Endothelial cell (in vitro differentiated cells): ENCODE measurements around the gene COTL1. TPM values are rescaled to one million over a fixed set of nuclear protein-coding genes. Genes with fewer than 3 reads are reported as not detected.

Source experiments
- DNase-seq: peaks from one replicate; pipeline ENCODE4 v3.0.0; 2021; ENCODE audit warnings: low spot score
- H3K27ac Mint-ChIP-seq: one replicate; pipeline ENCODE4 v1.8.0; 2021; ENCODE audit warnings: mixed read lengths, inconsistent platforms; ENCODE audit not compliant: unreplicated experiment
- H3K27me3 Mint-ChIP-seq: one replicate; pipeline ENCODE4 v1.8.0; 2021; ENCODE audit warnings: mild to moderate bottlenecking, moderate library complexity, mixed read lengths, inconsistent platforms; ENCODE audit not compliant: unreplicated experiment
- H3K36me3 Mint-ChIP-seq: one replicate; pipeline ENCODE4 v1.8.0; 2021; ENCODE audit warnings: mild to moderate bottlenecking, low read depth, mixed read lengths, inconsistent platforms; ENCODE audit not compliant: unreplicated experiment
- H3K4me1 Mint-ChIP-seq: one replicate; pipeline ENCODE4 v1.8.0; 2021; ENCODE audit warnings: mild to moderate bottlenecking, mixed read lengths, inconsistent platforms; ENCODE audit not compliant: unreplicated experiment
- H3K4me3 Mint-ChIP-seq: one replicate; pipeline ENCODE4 v1.8.0; 2021; ENCODE audit warnings: mild to moderate bottlenecking, mixed read lengths, inconsistent platforms; ENCODE audit not compliant: unreplicated experiment
- H3K9me3 Mint-ChIP-seq: one replicate; pipeline ENCODE4 v1.8.0; 2021; ENCODE audit warnings: mixed read lengths, inconsistent platforms; ENCODE audit not compliant: unreplicated experiment
- total RNA-seq: library from RNA; stranded (reverse); fragmentation: NEBNext Ultra II Directional; extraction: Animal tissue kit (Norgen Biotek cat#: 25700); gene quantifications from one replicate; pipeline ENCODE4 v1.2.1, GENCODE V29; 2021; ENCODE audit not compliant: unreplicated experiment
- TF ChIP-seq, protein P1 (sequence below): fragments of 200-600 bp; sonication (generic); IDR thresholded peaks from one replicate; pipeline ENCODE4 v1.5.0; 2021; ENCODE audit warnings: antibody characterized with exemption; ENCODE audit not compliant: unreplicated experiment

The COTL1 gene
- total RNA-seq, 1 donor from 2014 or later: 87.3 TPM

DNA sequence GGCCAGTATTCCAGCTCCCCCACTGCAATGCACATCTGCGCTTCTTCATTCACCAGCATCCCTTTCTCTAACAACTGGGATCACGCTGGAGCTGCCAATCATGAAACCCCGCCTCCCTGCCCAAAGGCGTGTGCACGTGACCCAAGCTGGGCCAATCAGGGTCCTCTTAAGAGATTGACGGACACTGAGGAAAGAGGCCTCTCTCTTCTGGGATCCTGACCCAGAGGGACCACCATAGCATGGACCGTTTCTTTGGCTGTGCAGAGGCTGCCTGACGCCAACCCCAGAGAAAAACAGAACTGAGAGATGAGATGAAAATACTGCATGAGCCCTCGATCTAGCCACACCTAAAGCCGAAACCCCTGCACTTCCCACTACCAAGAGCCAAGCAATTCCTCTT lies 32.0 kb downstream of the COTL1 start:
- TF ChIP-seq, protein P1, sequence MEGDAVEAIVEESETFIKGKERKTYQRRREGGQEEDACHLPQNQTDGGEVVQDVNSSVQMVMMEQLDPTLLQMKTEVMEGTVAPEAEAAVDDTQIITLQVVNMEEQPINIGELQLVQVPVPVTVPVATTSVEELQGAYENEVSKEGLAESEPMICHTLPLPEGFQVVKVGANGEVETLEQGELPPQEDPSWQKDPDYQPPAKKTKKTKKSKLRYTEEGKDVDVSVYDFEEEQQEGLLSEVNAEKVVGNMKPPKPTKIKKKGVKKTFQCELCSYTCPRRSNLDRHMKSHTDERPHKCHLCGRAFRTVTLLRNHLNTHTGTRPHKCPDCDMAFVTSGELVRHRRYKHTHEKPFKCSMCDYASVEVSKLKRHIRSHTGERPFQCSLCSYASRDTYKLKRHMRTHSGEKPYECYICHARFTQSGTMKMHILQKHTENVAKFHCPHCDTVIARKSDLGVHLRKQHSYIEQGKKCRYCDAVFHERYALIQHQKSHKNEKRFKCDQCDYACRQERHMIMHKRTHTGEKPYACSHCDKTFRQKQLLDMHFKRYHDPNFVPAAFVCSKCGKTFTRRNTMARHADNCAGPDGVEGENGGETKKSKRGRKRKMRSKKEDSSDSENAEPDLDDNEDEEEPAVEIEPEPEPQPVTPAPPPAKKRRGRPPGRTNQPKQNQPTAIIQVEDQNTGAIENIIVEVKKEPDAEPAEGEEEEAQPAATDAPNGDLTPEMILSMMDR: no peak
- Mint-ChIP-seq H3K27ac (no peak overlapping the region), H3K4me3 (no peak overlapping the region), H3K27me3 (peaks cover 2% of the 10 kb centered on the region), H3K9me3 (no peaks in the 10 kb centered on the region), H3K4me1 (peaks cover 4% of the 10 kb centered on the region), H3K36me3 (no peaks in the 10 kb centered on the region)
- DNase-seq: no peak

DNA sequence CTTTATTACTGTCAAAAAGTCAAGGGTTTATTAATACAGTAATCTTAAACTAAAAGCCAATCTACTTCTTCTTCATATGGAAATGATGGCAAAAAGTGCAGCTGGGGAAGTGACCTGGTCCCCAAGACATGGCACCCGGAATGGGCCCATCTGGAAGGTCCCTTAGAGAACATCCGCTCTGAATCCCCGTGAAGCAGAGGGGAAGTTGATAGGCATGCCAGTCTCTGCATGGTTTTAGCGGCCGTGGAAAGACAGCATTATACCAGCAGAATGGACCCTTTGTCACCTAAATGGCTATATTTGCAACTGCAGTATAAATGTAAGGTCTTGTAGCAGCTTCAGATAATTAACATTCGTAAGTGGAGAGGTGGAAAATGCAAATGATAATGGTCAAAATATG lies 32.4 kb downstream of the COTL1 start:
- Mint-ChIP-seq H3K36me3 (no peaks in the 10 kb centered on the region), H3K9me3 (no peaks in the 10 kb centered on the region)

DNA sequence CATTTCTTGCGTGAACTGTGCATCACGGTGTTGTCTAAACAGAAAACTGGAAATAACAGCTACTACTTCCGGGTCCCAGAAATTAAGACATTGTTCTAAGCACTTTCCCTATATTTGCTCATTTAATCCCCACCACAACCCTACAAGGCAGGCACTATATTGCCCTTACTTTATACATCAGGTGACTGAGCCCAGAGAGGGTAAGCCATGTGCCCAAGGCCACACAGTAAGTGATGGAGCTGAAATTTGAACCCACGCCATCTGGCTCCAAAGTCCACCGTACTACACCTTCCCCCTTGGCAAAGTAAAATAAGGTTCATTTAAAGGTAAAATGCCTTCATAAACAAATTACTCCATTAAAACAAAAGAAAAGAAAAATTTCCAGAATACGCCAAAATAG lies 33.2 kb downstream of the COTL1 start:
- H3K4me1 Mint-ChIP-seq: peaks cover 4% of the 10 kb centered on the region
- TF ChIP-seq, protein P1: no peak
- no peaks in the 10 kb centered on the region for H3K9me3 Mint-ChIP-seq
- H3K4me3 Mint-ChIP-seq: no peak overlapping the region
- H3K27me3 Mint-ChIP-seq: peaks cover 5% of the 10 kb centered on the region
- DNase-seq: no peak
- H3K36me3 Mint-ChIP-seq: no peaks in the 10 kb centered on the region
- no peak overlapping the region for H3K27ac Mint-ChIP-seq

More for the DNA sequence above, 32.4 kb downstream of the COTL1 start:
- no peak for DNase-seq
- peaks cover 4% of the 10 kb centered on the region for H3K27me3 Mint-ChIP-seq
- no peak overlapping the region for H3K27ac Mint-ChIP-seq
- peaks cover 4% of the 10 kb centered on the region for H3K4me1 Mint-ChIP-seq
- TF ChIP-seq, protein P1: no peak
- H3K4me3 Mint-ChIP-seq: no peak overlapping the region

DNA sequence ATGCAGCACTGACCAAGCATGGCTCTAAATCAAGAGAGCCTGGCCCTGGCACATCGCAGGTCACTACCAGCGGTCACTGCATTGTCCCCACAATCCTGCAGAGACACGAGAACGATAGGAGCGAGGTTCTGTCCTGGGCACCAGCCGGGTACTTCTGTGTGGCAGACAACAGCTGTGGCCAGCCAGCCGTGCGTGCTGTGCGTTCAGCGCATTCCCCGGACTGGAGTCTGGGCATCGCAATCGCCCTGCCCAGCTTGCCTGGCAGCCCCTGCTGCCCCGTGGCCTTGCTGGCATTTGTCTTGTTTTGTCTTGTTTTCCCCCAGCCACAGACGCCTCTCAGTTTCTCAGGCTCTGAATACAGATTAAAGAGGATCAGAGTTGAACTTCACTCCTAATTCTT lies 33.9 kb downstream of the COTL1 start:
- Mint-ChIP-seq H3K4me3 (no peak overlapping the region), H3K27ac (no peak overlapping the region), H3K27me3 (peaks cover 5% of the 10 kb centered on the region), H3K36me3 (no peaks in the 10 kb centered on the region), H3K4me1 (peaks cover 4% of the 10 kb centered on the region), H3K9me3 (no peaks in the 10 kb centered on the region)
- no peak for DNase-seq
- TF ChIP-seq, protein P1: no peak

DNA sequence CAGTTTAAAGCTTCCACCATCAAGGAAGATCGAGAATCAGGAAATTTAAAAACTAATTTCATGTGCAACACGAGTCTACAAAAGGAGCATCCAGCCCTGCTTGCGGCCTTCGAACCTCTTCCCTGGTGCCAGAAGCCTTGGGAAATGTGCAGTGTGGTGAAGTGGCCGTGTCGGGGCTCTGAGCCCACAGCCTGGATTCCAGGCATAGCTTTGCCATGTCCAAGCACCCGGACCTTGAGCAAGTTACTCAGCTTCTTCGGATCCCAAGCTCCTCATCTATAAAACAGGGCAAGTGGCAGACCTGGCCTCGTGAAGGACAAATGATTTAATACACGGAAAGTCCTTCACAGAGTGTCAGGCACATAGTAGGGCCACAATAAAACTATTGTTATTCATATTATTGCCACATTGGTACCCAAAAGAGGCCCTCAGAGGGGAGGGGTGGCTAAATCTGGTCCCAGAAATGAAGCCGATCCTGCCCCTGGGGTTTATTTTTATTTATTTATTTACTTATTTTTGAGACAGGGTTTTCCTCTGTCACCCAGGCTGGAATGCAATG lies 34.8 kb downstream of the COTL1 start:
- Mint-ChIP-seq H3K27ac (no peak overlapping the region), H3K36me3 (no peaks in the 10 kb centered on the region), H3K9me3 (no peaks in the 10 kb centered on the region), H3K4me1 (peaks cover 7% of the 10 kb centered on the region), H3K4me3 (no peak overlapping the region), H3K27me3 (peaks cover 5% of the 10 kb centered on the region)
- no peak for DNase-seq
- TF ChIP-seq, protein P1: no peak
